ENCODE data around the gene CCL22. TPM values are rescaled to one million over a fixed set of nuclear protein-coding genes. Genes with fewer than 3 reads are reported as not detected.
"Not testable (repeated sequence)": the region's sequence is repeated elsewhere in the genome, so short reads cannot be mapped to it uniquely, and the experiment has no call there.

Gene CCL22
- polyA plus RNA-seq, 1 donor from 2014 or later: 0.20 TPM

DNA sequence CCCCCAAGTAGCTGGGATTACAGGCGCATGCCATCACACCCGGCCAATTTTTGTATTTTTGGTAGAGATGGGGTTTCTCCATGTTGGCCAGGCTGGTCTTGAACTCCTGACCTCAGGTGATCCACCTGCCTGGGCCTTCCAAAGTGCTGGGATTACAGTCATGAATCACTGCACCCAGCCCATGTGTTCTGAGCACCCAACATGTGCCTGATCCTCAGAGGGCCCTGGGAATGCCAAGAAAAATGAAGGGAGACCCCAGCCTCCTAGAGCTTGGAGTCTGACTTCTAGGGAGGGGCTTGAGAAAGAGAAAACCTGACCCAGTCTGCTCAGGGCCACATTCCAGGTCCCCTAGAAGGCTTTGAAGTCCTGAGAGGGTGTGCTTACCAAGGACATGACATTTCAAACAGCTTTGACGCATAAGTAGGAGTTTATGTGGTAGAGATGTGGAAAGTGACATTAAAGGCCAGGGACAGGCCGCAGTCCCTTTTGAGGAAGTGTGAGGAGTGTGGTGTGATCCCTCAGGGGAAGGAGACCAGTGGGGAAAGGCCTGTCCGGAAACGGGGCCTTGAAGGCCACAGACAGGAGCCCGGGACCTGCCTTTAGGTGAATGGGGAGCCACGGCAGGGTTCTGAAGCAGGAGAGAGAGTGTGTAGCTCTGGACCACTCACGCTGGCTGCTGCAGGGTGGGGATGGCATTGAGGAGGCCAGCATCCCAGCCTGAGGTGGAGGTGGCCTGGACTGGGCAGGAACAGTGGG is 1.1 kb upstream of the CCL22 start:
- Mint-ChIP-seq H3K4me1 (peaks cover 14 to 21% (median 16%) of the 10 kb centered on the region in 3 donors), H3K27ac (peak overlapping the region in 1 of 3 donors; percentile 54), H3K36me3 (no peaks in the 10 kb centered on the region), H3K27me3 (peaks cover 5% of the 10 kb centered on the region), H3K9me3 (no peaks in the 10 kb centered on the region), H3K4me3 (peak overlapping the region in 1 of 4 donors; percentile 80)

DNA sequence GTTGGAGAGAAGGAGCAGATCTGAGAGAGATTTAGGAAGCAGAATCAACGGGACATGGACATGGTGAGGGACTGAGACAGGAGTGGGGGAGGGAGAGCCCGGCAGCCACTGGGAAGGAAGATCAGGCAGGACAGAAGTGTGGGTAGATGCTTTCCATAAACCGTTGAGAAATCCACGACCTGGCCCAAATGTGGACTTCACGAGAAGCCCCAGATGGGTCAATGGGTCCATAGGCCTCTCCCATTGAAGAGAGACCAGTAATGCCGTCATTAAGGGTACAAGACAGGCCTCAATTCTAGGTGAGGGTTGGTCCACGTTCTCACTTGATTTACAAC is 530 bp upstream of the CCL22 start:
- H3K4me3 Mint-ChIP-seq: no peak overlapping the region
- H3K4me1 Mint-ChIP-seq: peaks cover 14 to 20% (median 15%) of the 10 kb centered on the region in 3 donors
- H3K27me3 Mint-ChIP-seq: peaks cover 5% of the 10 kb centered on the region
- H3K36me3 Mint-ChIP-seq: no peaks in the 10 kb centered on the region
- H3K9me3 Mint-ChIP-seq: no peaks in the 10 kb centered on the region
- peak overlapping the region in 1 of 3 donors; percentile 54 for H3K27ac Mint-ChIP-seq

DNA sequence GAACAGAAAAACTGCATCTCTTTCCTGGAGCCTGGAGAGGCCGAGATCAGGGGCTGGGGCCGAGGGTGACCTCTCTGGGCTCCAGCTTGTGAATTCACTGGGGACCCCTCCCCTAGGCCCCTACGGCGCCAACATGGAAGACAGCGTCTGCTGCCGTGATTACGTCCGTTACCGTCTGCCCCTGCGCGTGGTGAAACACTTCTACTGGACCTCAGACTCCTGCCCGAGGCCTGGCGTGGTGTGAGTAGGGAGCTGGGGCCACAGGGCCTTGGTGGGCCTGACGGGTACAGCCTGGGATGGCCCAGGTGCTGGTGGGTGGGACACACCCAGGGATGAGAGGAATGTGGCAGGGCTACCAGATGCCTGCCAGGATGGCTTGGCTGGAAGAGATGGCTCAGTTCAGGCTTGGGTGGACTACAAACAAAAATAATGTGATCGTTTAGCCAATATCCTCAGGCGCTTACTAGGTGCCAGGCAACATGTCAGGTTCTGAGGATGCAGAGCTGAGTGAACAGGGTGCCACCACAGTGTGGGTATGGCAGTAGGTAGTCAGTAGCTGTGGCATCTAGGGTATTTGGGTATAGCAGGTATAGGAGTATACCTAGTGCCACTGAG is 1.8 kb downstream of the CCL22 start:
- no peak overlapping the region for H3K27ac Mint-ChIP-seq
- H3K4me3 Mint-ChIP-seq: no peak overlapping the region
- peaks cover 5% of the 10 kb centered on the region for H3K27me3 Mint-ChIP-seq

DNA sequence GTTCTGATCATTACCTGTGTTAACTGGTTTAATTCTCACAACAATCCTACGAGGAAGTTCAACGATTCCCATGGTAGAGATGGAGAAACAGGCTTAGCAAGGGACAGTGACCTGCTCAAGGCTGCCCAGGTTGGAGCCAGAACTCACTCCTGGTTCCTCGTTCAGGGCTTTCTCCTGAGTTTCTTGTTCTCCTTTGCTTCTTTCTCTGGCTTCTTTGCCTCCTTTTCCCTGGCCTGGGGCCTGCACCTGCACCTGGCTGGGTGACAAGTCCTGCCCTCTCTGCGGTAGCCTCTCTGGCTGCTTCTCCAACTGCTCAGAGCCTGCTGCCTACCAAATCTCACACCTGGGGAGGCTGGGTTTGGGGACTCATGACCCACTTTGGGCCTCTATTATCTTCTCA is 2.8 kb downstream of the CCL22 start:
- no peak overlapping the region for H3K4me3 Mint-ChIP-seq
- no peaks in the 10 kb centered on the region for H3K9me3 Mint-ChIP-seq

More for the DNA sequence above, 1.8 kb downstream of the CCL22 start:
- H3K4me1 Mint-ChIP-seq: peaks cover 14 to 17% (median 15%) of the 10 kb centered on the region in 3 donors
- no peaks in the 10 kb centered on the region for H3K36me3 Mint-ChIP-seq
- no peaks in the 10 kb centered on the region for H3K9me3 Mint-ChIP-seq

DNA sequence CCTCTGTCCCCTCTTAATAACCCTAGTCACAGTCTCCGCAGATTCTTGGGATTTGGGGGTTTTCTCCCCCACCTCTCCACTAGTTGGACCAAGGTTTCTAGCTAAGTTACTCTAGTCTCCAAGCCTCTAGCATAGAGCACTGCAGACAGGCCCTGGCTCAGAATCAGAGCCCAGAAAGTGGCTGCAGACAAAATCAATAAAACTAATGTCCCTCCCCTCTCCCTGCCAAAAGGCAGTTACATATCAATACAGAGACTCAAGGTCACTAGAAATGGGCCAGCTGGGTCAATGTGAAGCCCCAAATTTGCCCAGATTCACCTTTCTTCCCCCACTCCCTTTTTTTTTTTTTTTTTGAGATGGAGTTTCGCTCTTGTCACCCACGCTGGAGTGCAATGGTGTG is 5.6 kb downstream of the CCL22 start:
- no peak overlapping the region for H3K27ac Mint-ChIP-seq
- H3K4me1 Mint-ChIP-seq: peaks cover 2 to 5% (median 3%) of the 10 kb centered on the region in 3 donors

More for the DNA sequence above, 2.8 kb downstream of the CCL22 start:
- H3K4me1 Mint-ChIP-seq: peaks cover 14 to 17% (median 15%) of the 10 kb centered on the region in 3 donors
- peaks cover 5% of the 10 kb centered on the region for H3K27me3 Mint-ChIP-seq
- H3K27ac Mint-ChIP-seq: no peak overlapping the region
- H3K36me3 Mint-ChIP-seq: no peaks in the 10 kb centered on the region

DNA sequence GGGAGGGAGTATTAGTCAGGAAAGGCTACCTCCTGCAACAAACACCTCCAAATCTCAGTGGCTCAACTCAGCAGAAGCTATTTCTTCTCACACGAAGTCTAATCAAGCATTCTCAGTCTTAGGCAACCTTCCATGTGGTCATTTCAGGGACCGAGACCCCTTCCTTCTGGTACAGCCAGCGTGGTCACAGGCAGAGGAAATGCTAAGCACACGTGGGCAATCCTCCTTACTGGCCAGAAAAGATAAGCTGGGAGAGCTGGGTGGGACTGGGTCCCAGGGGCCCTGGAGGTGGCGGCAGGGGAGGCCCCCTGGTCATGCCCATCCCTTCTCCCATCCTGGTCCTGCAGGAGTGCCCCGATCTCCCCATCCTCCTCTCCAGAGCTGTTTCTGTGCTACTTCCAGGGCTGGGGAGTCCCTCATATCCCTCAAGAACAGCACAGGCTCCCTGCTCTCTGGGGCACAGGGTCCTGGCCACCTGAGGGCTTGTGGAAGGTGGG is 8.0 kb downstream of the CCL22 start:
- peaks cover 0 to 5% (median 2%) of the 10 kb centered on the region in 3 donors for H3K4me1 Mint-ChIP-seq
- H3K4me3 Mint-ChIP-seq: no peak overlapping the region
- H3K27me3 Mint-ChIP-seq: peaks cover 5% of the 10 kb centered on the region
- peaks cover 2% of the 10 kb centered on the region for H3K36me3 Mint-ChIP-seq
- H3K27ac Mint-ChIP-seq: no peak overlapping the region
- H3K9me3 Mint-ChIP-seq: no peaks in the 10 kb centered on the region

More for the DNA sequence above, 5.6 kb downstream of the CCL22 start:
- Mint-ChIP-seq H3K9me3 (no peaks in the 10 kb centered on the region), H3K27me3 (peaks cover 5% of the 10 kb centered on the region), H3K36me3 (peaks cover 2% of the 10 kb centered on the region), H3K4me3 (peak overlapping the region in 1 of 4 donors; percentile 30)

DNA sequence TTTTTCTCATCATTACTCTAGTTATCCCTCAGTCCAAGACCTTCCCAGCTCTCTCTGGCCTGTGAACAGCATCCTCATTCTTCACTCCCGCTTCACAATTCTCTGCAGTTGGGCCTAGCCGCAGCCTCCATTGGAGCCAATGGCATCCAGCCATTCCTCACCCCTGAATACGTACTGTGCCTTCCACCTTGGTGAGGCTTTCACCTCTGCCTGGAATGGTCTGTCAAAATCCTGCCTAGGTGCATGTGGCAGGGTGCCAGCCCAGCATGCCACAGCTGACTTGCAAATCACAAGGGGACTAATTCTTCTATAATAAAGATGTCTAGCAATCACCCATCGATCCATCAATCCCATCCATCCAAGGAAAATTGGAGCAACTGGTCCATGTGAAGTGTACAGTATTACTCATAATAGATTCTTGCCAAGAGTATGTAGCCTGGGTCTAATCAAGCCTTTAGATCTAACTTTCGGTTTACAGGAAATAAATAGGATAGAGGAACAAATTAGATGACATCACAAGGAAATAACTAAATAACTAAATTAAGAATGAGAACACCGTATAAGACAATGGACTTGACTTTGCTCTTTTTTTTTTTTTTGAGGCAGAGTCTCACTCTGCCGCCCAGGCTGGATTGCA is 8.7 kb downstream of the CCL22 start:
- H3K27ac Mint-ChIP-seq: no peak overlapping the region
- no peak overlapping the region for H3K4me3 Mint-ChIP-seq
- H3K4me1 Mint-ChIP-seq: peaks cover 0 to 2% (median 1%) of the 10 kb centered on the region in 3 donors
- no peaks in the 10 kb centered on the region for H3K9me3 Mint-ChIP-seq
- H3K27me3 Mint-ChIP-seq: peaks cover 5% of the 10 kb centered on the region
- peaks cover 2% of the 10 kb centered on the region for H3K36me3 Mint-ChIP-seq

DNA sequence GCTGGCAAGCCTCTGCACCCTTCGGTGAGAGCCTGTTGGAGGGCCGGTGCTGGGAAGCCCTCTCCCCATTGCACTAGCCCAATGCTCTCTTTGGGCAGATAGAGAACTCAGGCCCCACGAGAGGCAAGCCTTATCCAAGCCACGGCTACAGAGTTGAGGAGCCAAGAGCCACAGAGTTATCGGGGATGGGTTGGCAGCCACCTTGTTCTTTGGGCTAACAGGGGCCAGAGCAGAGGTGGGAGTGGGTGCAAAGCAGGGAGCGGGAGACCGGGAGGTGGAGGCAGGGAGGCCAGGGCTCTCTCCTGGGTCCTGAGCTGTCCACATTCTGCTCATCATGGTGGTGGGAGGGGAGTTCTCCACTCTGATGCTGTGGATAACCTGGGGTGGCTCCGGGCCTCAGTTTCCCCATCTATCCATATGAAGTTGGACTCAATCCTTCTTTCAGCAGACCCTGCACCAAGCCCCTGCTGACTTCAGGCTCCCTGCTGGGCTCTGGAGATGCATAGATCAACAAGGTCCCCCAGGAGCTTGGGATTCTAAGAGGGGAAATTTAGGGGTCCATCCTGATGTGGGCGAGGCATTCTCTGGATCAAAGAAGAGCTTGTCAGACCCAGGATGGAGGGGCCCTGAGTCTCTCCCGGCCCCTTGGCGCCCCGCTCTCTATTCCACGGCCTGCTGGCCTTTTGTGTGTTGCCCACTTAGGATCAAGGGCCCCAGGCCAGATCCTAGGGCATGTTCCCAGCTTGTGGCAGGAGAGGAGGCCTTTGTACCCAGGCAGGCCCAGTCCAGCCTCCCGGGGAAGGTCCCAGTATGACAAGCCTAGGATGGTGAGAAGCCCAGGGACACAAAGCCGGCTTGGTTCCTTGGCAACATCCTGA is 13.2 kb downstream of the CCL22 start:
- H3K4me1 Mint-ChIP-seq: peaks cover 0 to 7% (median 2%) of the 10 kb centered on the region in 3 donors
- no peak overlapping the region for H3K4me3 Mint-ChIP-seq
- no peak overlapping the region for H3K27ac Mint-ChIP-seq
- peaks cover 2% of the 10 kb centered on the region for H3K36me3 Mint-ChIP-seq
- no peaks in the 10 kb centered on the region for H3K9me3 Mint-ChIP-seq
- H3K27me3 Mint-ChIP-seq: peaks cover 5% of the 10 kb centered on the region

DNA sequence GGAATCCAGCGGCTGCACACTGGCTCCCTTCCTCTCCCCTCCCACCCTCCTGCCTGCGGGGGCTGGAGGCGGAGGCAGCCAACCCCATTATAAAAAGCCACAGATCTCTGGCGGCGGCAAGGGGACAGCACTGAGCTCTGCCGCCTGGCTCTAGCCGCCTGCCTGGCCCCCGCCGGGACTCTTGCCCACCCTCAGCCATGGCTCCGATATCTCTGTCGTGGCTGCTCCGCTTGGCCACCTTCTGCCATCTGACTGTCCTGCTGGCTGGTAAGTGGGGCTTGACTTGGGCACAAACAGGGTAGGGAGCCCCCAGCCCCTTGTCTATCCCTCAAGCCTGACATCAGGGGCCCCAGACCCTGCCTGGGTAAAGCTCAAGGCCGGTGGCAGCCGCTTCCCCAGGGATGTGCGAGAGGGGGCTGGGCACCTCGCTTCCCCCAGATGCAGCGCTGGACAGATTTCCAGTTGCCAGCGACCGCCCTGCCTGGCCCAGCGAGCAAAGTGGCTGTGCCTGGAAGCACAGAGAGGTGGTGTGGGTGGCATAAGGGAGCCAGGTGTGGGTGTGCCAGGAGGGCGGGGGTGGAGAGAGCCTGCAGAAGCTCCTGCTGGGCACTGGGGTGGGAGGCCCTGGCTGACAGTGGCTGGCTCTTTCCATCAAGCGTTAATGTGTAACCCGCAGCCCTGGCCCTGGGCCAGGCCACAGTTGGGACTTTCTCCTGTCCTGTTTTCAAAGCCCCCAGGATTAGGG is 14.0 kb downstream of the CCL22 start, which contains the start of gene CX3CL1:
CX3CL1 (plus strand) TSS at position 119 of the 745 bp plus-strand sequence; CDS start at position 198, 79 bp downstream.
- Mint-ChIP-seq H3K4me1 (peaks cover 4 to 10% (median 6%) of the 10 kb centered on the region in 3 donors), H3K4me3 (no peak within 1 kb of the TSS), H3K27me3 (peaks cover 2% of the 10 kb centered on the region), H3K9me3 (no peaks in the 10 kb centered on the region), H3K27ac (no peak within 1 kb of the TSS), H3K36me3 (peaks cover 2% of the 10 kb centered on the region)

DNA sequence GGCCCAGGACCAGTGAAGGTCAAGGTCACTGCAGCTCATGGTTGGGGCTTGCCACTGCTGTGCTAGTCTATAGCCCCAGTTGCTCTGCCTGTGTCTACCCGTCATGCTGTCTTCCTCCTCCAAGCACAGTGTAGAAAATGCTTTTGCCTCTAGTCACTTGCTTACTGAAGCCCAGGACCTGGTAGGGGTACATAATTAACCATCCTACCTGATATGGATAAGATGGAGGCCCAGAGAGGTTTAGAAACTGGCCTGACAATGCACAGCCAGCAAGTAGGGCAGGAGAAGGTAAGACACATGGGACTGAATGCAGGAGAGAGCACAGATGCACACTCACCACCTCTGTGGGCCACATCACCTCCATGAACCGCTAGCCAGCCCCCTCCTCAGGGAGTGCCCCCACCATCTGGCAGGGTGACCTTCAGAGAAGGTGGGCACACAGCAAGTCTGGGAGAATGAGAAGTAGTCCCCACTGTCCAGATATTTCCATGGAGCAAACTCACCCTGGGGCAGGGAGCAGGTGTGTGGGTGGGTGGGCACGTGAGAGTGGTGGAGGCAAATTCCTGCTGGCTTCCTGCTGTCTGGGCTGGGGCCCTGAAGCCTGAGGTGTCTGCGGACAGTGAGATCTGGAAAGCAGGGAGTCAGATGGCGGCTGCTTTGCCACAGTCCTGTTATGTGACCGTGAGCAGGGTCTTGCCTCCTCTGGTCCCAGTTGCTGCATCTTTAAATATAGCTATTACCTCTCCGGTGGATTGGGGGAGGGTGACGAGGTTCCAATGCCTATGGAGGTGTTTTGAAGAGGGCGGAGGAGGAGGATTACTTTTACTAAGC is 14.7 kb downstream of the CCL22 start:
- H3K4me1 Mint-ChIP-seq: peaks cover 10 to 15% (median 11%) of the 10 kb centered on the region in 3 donors
- peaks cover 2% of the 10 kb centered on the region for H3K36me3 Mint-ChIP-seq
- H3K4me3 Mint-ChIP-seq: no peak overlapping the region
- H3K27me3 Mint-ChIP-seq: no peaks in the 10 kb centered on the region
- no peak overlapping the region for H3K27ac Mint-ChIP-seq
- H3K9me3 Mint-ChIP-seq: no peaks in the 10 kb centered on the region

DNA sequence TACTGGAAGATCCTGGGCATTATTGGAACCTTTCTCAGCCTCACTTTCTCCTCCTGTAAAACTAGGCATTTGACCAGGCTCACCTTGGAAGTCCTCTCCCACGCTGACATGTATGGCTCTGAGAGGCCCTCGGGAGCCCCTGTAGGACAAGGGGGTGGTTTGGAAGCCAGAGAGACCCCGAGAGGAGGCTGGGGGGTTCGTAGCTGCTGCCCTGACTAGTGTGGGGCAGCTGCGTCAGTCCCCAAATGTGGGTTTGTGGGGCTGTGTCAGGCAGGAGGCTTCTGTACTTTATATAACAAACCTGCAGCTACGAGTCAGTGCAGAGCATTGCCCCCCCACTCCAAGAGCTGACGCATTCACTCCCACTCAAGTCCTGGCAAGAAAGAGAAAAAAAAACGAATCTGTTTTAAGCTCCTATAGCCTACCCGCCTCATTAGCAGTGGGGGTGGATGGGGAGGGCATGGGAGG is 15.5 kb downstream of the CCL22 start:
- Mint-ChIP-seq H3K27me3 (no peaks in the 10 kb centered on the region), H3K4me3 (no peak overlapping the region), H3K36me3 (peaks cover under 1% of the 10 kb centered on the region), H3K9me3 (no peaks in the 10 kb centered on the region), H3K27ac (no peak overlapping the region), H3K4me1 (peaks cover 10 to 15% (median 11%) of the 10 kb centered on the region in 3 donors)

DNA sequence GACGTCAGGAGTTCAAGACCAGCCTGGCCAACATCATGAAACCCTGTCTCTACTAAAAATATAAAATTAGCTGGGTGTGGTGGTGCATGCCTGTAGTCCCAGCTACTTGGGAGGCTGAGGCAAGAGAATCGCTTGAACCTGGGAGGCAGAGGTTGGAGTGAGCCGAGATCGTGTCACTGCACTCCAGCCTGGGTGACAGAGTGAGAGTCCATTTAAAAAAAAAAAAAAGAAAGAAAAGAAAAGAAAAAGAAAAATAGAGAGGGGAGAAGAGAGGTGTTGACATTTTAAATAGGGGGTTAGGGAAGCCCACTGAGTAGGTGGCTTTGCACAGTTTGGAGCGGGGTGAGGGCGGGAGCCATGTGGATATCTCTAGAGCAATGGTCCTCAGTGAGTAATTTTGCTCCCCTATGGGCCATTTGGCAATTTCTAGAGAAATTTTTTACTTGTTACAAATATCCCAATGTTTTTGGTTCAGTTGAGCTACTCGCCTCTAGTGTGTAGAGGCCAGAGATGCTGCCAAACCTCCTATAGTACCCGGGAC is 16.4 kb downstream of the CCL22 start:
- not testable (repeated sequence) for H3K36me3 Mint-ChIP-seq, H3K27me3 Mint-ChIP-seq, H3K27ac Mint-ChIP-seq, H3K4me3 Mint-ChIP-seq, H3K9me3 Mint-ChIP-seq
- peaks cover 10 to 15% (median 11%) of the 10 kb centered on the region in 3 donors for H3K4me1 Mint-ChIP-seq

DNA sequence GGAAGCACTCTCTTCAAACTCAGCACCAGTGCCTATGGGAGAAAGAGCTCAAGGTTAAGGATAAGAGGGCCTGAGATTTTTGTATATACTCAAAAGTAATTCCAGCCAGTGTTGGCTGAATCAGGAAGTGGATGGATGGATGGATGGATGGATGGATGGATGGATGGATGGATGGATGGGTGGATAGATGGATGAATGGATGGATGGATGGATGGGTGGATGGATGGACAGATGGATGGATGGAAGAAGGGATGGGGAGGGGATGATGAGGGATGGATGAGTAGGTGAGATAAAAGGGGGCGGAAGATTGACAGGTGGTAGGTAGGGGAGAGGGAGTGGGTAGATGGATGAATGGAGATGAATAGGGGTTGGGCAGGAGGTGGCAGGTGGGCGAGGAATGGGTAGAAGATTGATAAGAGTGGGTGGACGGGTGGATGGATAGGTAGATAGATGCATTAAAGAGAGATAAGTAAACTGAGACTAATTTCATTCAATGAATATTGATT is 17.8 kb downstream of the CCL22 start:
- peaks cover 3% of the 10 kb centered on the region for H3K36me3 Mint-ChIP-seq
- no peaks in the 10 kb centered on the region for H3K27me3 Mint-ChIP-seq
- H3K27ac Mint-ChIP-seq: no peak overlapping the region
- H3K4me1 Mint-ChIP-seq: peaks cover 17 to 24% (median 19%) of the 10 kb centered on the region in 3 donors
- H3K4me3 Mint-ChIP-seq: no peak overlapping the region
- no peaks in the 10 kb centered on the region for H3K9me3 Mint-ChIP-seq

Data from IgD-negative memory B cell (primary cell).